Measurements from ENCODE around the gene INS.

DNA sequence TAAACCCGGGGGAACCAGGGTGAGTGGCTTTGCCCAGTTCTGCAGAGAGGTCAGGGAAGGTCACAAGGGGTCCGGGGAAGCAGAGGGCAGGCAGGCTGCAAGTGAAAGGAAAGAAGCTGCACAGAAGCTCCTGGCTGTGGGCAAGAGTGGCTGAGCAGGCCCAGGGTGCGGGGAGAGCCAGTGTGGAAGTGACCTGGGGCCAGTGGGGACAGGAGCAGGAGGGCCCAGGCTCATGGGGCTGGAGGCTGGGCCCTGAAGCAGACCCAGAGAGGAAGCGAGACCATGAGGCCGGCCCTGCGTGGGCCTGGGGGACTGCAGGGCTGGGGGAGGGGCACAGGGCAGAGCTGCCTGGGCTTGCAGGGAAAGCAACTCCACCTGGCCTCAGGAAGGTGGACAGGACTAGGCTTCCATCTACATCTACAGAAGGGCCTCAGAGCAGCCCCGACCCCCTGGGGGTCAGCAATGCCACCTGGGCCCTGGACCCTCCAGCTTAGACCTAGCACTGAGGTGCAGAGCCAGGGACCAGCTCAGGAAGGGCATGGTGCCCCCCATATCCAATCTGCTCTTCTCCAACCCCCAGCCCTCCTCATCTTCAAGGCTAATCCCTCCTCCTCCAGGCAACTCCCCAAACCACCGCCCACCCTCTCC is 33.4 kb downstream of the INS start:
- TF ChIP-seq POLR2AphosphoS5 (IDR thresholded peaks at IDR 0.05; ENCODE audit: low read depth, low read length) (no peak), RFX5 (IDR thresholded peaks at IDR 0.05; ENCODE audit: borderline replicate concordance, low read depth, low read length) (no peak), CHD1 (IDR thresholded peaks at IDR 0.05; ENCODE audit: low read depth, low read length) (no peak), MAX (IDR thresholded peaks at IDR 0.05) (no peak), RNF2 (IDR thresholded peaks at IDR 0.05; ENCODE audit: borderline replicate concordance, low read depth, low read length, missing control alignments, poor library complexity, severe bottlenecking) (no peak), CREB1 (IDR thresholded peaks at IDR 0.05) (no peak), POLR2A (IDR thresholded peaks at IDR 0.05; ENCODE audit: control extremely low read depth in 1 of 2, low read depth in 2 of 2, low read length in 2 of 2) (no peak), NANOG (IDR thresholded peaks at IDR 0.05; ENCODE audit: insufficient read depth, low read depth, low read length, poor library complexity, severe bottlenecking) (no peak), RAD21 (IDR thresholded peaks at IDR 0.05 in 1 of 2, conservative IDR thresholded peaks at IDR 0.05 in 1 of 2; ENCODE audit: low read depth in 2 of 2, low read length in 2 of 2) (no peak), EP300 (IDR thresholded peaks at IDR 0.05; ENCODE audit: borderline replicate concordance in 1 of 2, low read depth in 2 of 2, low read length in 2 of 2) (no peak)
- TF ChIP-seq, protein P1, sequence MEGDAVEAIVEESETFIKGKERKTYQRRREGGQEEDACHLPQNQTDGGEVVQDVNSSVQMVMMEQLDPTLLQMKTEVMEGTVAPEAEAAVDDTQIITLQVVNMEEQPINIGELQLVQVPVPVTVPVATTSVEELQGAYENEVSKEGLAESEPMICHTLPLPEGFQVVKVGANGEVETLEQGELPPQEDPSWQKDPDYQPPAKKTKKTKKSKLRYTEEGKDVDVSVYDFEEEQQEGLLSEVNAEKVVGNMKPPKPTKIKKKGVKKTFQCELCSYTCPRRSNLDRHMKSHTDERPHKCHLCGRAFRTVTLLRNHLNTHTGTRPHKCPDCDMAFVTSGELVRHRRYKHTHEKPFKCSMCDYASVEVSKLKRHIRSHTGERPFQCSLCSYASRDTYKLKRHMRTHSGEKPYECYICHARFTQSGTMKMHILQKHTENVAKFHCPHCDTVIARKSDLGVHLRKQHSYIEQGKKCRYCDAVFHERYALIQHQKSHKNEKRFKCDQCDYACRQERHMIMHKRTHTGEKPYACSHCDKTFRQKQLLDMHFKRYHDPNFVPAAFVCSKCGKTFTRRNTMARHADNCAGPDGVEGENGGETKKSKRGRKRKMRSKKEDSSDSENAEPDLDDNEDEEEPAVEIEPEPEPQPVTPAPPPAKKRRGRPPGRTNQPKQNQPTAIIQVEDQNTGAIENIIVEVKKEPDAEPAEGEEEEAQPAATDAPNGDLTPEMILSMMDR (IDR thresholded peaks at IDR 0.05; ENCODE audit: control extremely low read depth in 1 of 3, insufficient read depth in 1 of 3, low read depth in 1 of 3, low read length in 3 of 3), result no peak

Measured in H1 (cell line).